GM12874 (cell line): Measurements from ENCODE around the gene KIAA1191.

ENCODE experiments used
- TF ChIP-seq, protein P1 (sequence below): IDR thresholded peaks from 2 replicates; pipeline ENCODE4 v1.5.1; 2011; ENCODE audit warnings: low read depth, mild to moderate bottlenecking, control low read depth, low read length, moderate library complexity; ENCODE audit not compliant: insufficient read depth

The KIAA1191 gene

GRCh38 chr5:176317534-176318374, 43.8 kb downstream of the KIAA1191 start:
- TF ChIP-seq, protein P1, sequence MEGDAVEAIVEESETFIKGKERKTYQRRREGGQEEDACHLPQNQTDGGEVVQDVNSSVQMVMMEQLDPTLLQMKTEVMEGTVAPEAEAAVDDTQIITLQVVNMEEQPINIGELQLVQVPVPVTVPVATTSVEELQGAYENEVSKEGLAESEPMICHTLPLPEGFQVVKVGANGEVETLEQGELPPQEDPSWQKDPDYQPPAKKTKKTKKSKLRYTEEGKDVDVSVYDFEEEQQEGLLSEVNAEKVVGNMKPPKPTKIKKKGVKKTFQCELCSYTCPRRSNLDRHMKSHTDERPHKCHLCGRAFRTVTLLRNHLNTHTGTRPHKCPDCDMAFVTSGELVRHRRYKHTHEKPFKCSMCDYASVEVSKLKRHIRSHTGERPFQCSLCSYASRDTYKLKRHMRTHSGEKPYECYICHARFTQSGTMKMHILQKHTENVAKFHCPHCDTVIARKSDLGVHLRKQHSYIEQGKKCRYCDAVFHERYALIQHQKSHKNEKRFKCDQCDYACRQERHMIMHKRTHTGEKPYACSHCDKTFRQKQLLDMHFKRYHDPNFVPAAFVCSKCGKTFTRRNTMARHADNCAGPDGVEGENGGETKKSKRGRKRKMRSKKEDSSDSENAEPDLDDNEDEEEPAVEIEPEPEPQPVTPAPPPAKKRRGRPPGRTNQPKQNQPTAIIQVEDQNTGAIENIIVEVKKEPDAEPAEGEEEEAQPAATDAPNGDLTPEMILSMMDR, result no peak
